DMS79 treated with DMSO at 0.1 percent for 48 hours (cell line): Measurements from ENCODE around the gene CASP6.

Source experiments
- DNase-seq: peaks from one replicate; lab custom pipeline; 2025; lab: John Stamatoyannopoulos, UW

CASP6 gene

DNA sequence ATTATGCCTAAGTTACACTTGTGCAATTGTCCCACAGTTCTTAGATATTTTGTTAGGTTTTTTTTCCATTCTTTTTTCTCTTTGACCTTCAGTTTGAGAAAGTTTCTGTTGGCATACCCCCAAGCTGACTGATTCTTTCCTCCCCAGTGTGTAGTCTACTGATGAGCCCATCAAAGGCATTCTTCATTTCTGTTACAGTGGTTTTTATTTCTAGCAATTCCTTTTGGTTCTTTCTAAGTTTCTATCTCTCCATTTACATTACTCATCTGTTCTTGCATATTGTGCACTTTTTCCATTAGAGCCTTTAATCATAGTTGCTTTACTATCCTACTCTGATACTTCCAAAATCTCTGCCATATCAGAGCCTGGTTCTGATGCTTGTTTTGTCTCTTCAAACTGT lies 31.9 kb downstream of the CASP6 start:
- DNase-seq: no peak

GRCh38 chr4:109665783-109666485 lies 37.3 kb downstream of the CASP6 start:
- DNase-seq: no peak

- DNase-seq: no peak
These were observed 40.5 kb downstream of the CASP6 start for GRCh38 chr4:109662771-109663170.

- DNase-seq: no peak
These were observed 41.1 kb downstream of the CASP6 start for GRCh38 chr4:109662116-109662515.

DNA sequence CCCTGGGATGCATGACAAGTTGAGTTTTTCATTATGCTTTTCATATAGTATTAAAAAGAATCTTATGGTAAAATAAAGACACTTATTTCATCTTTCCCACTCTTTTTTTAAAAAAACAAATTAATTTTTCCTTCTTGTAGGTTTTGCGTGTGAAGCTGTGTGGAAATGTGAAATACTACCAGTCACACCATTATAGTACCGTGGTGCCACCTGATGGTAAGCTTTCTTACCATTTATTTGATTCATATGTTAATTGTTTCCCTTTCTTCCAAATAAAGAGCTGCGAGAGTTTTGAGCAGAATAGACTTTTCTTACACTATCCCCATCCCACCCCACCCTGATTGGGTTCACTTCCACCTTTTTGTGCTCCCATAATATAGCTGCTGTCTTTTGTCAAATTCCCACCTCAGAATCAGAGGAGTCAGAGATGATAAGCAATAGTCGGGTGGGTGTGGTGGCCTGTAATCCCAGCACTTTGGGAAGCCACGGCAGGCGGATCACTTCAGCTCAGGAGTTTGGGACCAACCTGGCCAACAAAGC lies 44.3 kb downstream of the CASP6 start:
- no peak for DNase-seq

DNA sequence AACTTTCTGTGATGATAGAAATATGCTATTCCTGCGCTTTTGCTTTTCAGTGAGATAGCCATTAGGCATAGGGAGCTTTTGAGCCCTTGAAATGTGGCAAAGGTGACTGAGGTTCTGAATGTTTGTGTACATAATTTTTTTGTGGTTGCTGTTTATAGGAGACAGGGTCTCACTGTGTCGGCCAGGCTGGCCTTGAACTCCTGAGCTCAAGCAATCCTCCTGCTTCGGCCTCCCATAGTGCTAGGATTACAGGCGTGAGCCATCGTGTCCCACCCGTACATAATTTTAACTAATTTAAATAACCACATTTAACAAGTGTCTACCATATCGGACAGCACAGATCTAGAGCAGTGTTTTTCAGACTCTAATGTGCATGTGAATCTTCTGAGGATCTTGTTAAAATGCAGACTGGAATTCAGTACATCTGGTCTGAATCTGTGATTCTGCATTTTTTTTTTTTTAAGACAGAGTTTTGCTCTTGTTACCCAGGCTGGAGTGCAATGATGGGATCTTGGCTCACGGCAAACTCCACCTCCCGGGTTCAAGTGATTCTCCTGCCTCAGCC lies 45.3 kb downstream of the CASP6 start:
- DNase-seq: no peak

DNA sequence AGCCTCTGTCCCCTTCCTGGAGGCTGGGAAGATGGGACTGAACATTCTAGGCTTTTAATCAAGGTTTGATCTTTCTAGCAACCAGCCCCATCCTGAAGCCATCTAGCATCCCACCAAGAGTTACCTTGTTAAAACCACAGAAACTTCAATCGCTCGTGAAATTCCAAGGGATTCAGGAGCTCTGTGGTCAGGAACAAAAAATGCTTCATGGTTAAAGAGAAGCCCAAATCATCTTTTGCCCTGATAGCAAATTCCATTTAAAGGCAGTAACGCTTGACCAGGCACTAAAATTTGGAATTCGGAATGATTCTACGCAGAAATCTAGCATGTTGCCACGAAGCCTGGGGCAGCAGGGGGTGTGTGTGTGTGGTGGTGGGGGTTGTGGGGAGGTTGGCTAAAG lies 47.8 kb downstream of the CASP6 start:
- DNase-seq: no peak

DNA sequence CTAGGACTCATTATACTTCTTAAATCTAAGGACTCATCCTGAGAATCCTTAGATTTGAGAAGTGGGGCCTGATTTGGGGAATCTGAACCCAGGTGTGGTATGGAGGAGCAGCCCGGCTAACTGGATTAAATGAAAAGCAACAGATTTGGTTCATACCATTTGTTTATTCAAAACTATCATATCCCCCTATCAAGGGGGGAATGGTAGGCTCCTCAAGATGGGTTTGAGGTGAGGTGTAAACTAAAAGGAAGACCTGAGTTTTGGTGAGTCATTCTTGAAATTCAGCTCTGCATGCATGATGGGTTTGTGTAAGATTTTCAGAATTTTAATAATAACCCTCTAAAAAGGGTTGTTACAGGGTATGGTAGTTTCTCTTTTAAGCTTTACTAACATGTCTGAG lies 53.4 kb downstream of the CASP6 start:
- no peak for DNase-seq

- DNase-seq: no peak
These were observed 54.2 kb downstream of the CASP6 start for GRCh38 chr4:109648997-109649575.

DNA sequence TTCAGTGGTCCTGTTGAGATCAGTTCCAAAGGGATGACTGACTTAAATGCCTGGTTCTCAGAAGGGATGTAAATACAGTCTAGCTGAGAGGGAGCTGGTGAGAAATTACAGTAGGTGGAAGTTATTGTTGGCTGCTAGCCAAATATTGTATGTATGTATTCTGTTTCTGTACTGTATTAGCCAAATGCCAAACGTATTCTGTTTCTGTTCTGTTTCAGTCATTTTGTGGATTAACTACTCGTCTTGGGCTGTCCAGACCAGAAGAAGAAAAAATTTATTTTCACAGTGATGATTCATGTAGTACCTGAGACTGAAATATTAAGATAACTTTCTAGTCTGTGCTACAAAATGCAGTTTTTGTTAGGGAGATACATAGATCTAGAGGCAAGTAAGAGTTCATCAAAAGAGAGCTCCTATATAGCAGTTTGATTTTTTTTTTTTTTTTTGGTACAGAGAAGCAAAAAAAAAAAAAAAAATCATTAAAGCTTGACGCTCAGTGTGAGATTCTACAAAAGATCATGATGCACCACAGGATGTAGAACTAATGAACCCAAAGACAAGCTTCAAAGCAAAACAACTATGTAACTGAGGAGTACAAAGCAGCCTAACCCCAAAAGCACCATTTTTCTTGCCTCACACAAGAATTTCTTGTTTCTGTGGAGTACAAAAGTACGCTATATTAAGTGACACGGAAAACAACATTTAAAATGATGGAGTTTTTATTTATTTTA lies 54.8 kb downstream of the CASP6 start:
- no peak for DNase-seq

- no peak for DNase-seq
These were observed 57.2 kb downstream of the CASP6 start for GRCh38 chr4:109645874-109646710.

DNA sequence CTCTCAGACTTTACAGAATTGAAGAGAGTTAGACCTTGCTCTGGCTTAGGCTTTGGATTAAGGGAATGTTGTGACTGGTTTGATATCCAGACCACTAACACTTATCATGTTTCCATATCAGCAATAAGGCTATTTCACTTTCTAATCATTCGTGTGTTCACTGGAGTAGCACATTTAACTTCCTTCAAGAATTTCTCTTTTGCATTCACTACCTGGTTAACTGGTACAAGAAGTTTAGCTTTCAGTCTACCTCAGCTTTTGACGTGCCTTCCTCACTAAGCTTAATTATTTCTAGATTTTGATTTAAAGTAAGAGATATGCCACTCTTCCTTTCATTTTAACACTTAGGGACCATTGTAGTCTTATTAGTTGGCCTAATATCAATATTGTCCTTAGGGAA lies 62.6 kb downstream of the CASP6 start:
- no peak for DNase-seq
